GM18951 (cell line): Measurements from ENCODE around the gene CDH4.

Source experiments
- POLR2A ChIP-seq: IDR thresholded peaks from 4 replicates; pipeline ENCODE4 v1.6.1; 2011; ENCODE audit warnings: mild to moderate bottlenecking; ENCODE audit not compliant: insufficient read length, insufficient read depth; ENCODE audit errors: extremely low read depth
- in situ Hi-C: fragments of 300-500 bp; cut with MboI; formaldehyde crosslinking; loops from one replicate; pipeline ENCODE4 v1.12.0; 2022; ENCODE audit warnings: low sequenced_read_pairs, mixed read lengths, inconsistent platforms; ENCODE audit not compliant: unreplicated experiment

Gene CDH4

GRCh38 chr20:61519488-61519887 is 267.4 kb downstream of the CDH4 start:
- no peak for TF ChIP-seq POLR2A
- in situ Hi-C loops = no loop called here

GRCh38 chr20:61520076-61520892 is 268.2 kb downstream of the CDH4 start:
- TF ChIP-seq POLR2A = no peak
- in situ Hi-C loops = no loop called here

- TF ChIP-seq POLR2A = no peak
- in situ Hi-C loops = no loop called here
Measured at GRCh38 chr20:61520893-61521460, 268.9 kb downstream of the CDH4 start.

DNA sequence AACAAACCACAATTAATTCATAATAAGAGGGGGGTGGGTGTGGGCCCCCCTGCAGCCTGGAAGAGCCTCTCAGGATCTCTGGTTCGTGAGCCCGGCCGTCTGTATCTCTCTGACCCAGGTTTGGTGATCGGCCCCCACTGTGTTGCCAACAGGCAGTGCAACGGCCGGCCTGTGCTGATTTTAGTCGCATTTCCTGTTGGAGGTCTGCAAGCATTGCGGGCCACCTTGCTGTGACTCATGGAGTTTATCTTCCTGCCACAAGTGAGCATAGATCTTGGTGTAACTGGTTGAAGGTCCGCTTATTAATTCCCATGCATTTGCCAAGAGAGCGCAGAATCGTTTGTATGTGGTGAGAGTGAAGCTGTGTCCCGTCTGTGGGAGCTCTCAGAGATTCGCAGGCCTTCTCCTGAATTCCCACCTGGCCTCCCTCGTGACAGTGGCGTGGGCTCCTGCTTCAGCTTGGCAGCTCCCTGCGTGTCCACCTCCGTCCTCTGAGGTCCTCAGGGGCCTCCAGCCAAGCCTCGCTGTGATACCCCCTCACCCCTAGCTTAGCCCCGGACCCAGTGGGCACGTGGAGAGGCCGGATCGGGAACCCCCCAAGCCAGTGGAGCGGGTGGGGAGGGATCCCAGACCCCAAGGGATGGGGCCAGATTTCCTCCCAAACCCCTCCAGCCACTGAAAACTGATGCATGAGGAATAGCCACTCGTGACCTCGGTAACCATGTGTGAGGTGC is 269.8 kb downstream of the CDH4 start:
- TF ChIP-seq POLR2A = no peak
- in situ Hi-C loops = no loop called here

GRCh38 chr20:61522498-61523090 is 270.5 kb downstream of the CDH4 start:
- in situ Hi-C loops = no loop called here
- no peak for TF ChIP-seq POLR2A

- in situ Hi-C loops = no loop called here
Measured at GRCh38 chr20:61523145-61523544, 271.1 kb downstream of the CDH4 start.

GRCh38 chr20:61524951-61525666 is 273.0 kb downstream of the CDH4 start:
- TF ChIP-seq POLR2A = no peak
- in situ Hi-C loops = no loop called here

More at GRCh38 chr20:61523145-61523544, 271.1 kb downstream of the CDH4 start:
- no peak for TF ChIP-seq POLR2A

- no peak for TF ChIP-seq POLR2A
- in situ Hi-C loops = no loop called here
Measured at GRCh38 chr20:61525781-61526431, 273.8 kb downstream of the CDH4 start.

DNA sequence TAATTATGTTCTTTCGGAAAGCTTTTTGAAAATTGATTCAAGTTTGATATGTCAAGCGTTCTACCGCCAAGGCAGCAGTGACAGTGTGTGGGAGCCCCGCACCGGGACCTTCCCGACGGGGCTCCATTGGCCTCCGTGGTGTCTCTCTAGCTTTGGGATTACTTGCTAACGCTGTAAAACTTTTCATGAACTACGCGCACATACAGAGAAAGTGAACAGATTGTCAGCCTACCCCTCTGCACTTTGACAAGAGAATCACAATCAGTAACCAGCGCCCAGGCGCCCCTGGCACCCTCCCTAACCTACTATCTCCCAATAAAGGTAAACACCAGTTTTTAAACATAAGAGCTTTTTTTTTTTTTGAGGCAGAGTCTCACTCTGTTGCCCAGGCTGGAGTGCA is 274.8 kb downstream of the CDH4 start:
- TF ChIP-seq POLR2A = no peak
- in situ Hi-C loops = no loop called here

DNA sequence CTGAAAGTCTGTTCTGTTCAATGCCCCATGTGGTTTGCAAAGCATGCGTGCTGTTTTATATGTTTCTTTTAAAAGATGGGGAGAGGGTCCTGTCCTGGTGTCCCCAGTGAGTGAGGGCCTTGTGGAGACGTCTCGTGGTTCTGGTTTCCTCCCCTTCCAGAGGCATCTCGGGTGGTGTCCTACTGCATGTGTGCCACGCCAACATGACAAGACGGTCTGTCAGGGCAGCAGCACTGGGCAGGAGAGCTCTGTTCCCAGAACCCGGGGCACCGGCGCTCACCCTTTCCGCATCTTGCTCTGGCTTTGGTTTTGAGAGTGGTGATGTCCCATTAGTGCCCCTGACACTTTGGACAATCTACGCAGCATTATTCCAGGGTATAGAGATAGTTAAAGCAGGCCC is 275.6 kb downstream of the CDH4 start:
- in situ Hi-C loops = no loop called here
- no peak for TF ChIP-seq POLR2A

DNA sequence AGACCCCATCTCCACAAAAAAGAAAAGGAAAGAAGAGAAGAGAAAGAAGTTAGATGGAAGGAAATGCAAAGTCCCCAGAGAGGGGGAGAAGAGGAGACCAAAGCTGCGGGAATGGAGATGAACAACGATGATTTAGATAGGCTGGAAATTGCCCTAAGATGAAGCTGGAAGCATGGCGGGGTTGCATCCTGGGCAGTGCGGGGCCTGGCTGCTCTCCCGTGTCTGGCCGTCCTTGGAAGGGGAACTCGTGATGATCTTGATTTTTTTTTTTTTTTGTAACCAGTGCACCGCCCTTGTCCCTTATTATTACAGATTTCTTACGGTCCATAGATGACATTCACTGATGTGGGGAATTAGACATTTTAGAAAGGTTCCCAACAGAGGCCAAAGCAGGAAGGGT is 276.5 kb downstream of the CDH4 start:
- in situ Hi-C loops = no loop called here
- TF ChIP-seq POLR2A = no peak

DNA sequence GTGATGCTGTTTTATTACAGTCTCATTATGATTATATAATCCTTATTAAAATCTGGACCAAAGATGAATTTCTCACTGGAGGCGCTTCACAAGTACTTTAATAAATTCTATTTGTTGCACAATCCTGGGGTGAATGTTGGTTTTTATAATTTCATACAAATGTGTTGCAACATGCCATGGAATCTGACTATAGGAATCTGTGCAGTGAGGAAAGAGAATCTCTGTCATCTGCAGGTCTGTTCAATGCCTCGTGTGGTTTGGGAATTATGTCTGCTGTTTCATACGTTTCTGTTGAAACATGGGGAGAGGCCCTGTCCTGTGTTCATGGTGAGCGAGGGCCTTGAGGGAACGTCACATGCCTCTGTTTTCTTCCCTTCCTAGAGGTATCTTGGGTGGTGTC is 277.3 kb downstream of the CDH4 start:
- in situ Hi-C loops = no loop called here
- TF ChIP-seq POLR2A = no peak

DNA sequence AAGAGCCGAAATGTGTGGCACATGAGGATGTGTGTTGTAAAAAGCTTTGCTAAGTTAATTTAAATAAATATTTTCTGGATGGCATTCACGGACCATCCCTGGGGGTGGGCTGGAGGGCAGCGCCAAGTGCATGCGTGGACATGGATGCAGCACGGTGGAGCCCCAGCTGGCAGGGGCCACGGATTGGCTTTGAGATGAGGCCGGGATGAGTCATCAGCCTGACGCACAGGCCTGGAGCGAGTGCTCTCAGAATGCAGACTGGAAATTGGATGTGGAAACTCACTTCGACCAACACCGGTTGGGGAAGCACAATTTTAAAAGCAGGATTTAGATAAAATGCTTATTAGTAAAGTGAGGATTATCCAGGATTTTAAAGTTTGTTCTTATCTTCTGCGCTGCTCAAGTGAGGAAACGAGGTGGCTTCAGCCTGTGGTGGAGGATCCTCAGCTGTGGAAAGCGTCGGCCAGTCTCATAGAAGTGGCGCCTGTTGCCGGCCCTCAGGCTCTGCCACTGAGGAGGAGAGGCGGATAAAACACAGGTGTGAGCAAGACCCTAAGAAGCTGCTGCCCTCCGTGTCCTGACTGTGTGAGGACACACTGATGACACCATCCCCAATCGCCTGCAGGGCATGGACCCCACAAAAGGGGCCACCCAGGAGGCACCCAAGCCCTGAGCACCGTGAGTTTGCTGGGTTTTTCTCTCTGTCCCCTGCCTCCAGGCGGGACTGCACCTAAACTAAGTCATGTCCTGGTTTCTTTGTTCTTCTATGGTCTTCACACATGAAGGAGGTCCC is 279.7 kb downstream of the CDH4 start:
- in situ Hi-C loops = no loop called here
- TF ChIP-seq POLR2A = no peak
